Prostate gland (tissue), 2 donors: ENCODE data around the gene LY6G5C. TPM values are rescaled to one million over a fixed set of nuclear protein-coding genes. Genes with fewer than 3 reads are reported as not detected.

Source experiments
- DNase-seq: peaks from one replicate; pipeline ENCODE4 v3.0.0-alpha.2; 2019; ENCODE audit warnings: low spot score
- H3K27ac ChIP-seq, 2 donors: fragments of 200-600 bp; sonication (generic); 2 replicates each; pipeline ENCODE4 v1.5.1; 2017 to 2019
- H3K27me3 ChIP-seq: fragments of 200-600 bp; sonication (generic); replicated peaks from 2 replicates; pipeline ENCODE4 v1.5.1; 2019; ENCODE audit not compliant: insufficient read depth
- H3K36me3 ChIP-seq, 2 donors: fragments of 200-600 bp; sonication (generic); 1 replicate in 1 of 2; 2 replicates in 1 of 2; pipeline versions ENCODE4 v1.5.1 to v1.8.1; 2017 to 2019
- H3K4me1 ChIP-seq: fragments of 200-600 bp; sonication (generic); replicated peaks from 2 replicates; pipeline ENCODE4 v1.5.1; 2019
- H3K4me3 ChIP-seq, 2 donors: fragments of 200-600 bp; sonication (generic); 2 replicates each; pipeline ENCODE4 v1.5.1; 2017 to 2019
- H3K9me3 ChIP-seq: fragments of 200-600 bp; sonication (generic); 2 replicates; pipeline ENCODE4 v1.5.1; 2017
- POLR2A ChIP-seq: fragments of 450-650 bp; IDR thresholded peaks from one replicate; pipeline ENCODE4 v1.6.1; 2016; ENCODE audit warnings: antibody characterized with exemption, mild to moderate bottlenecking
- POLR2AphosphoS5 ChIP-seq: sonication (generic); formaldehyde crosslinking; IDR thresholded peaks from one replicate; pipeline ENCODE4 v1.6.1; 2017; ENCODE audit warnings: antibody characterized with exemption
- WGBS: methylation state at CpG from one replicate; pipeline ENCODE4 v1.1.5; 2018; 5-methylcytosine and 5-hydroxymethylcytosine counted together
- intact Hi-C: fragments of 100-400 bp; cut with DNase I; formaldehyde crosslinking; loops from one replicate; pipeline ENCODE4 v1.14.2; 2022
- microRNA-seq: library from miRNA; unstranded; fragments of <30 nt; microRNA quantifications from one replicate; pipeline ENCODE4, GENCODE V29; 2016
- small RNA-seq, 2 donors: library from RNA; depleted of rRNA; stranded (forward); fragments of <200 nt; gene quantifications; one replicate each; pipeline ENCODE3, GENCODE V24; 2016
- total RNA-seq, 2 donors: library from RNA; depleted of rRNA; stranded (reverse); fragments of >200 nt; gene quantifications; one replicate each; pipeline ENCODE4 v1.1.0, GENCODE V29; 2016
- TF ChIP-seq, protein P1 (sequence below), 4 experiments: fragments of 200-600 bp in 2 of 4; fragments of 450-650 bp in 2 of 4; sonication (generic) in 2 of 4; IDR thresholded peaks; 1 replicate in 3 of 4; 2 replicates in 1 of 4; pipeline ENCODE4 v1.5.1; 2016 to 2019; ENCODE audit warnings: antibody characterized with exemption in 4 of 4, mild to moderate bottlenecking in 2 of 4, moderate library complexity in 2 of 4

LY6G5C gene
- total RNA-seq, 2 donors from 2014 or later: 1.6 to 2.6 TPM

DNA sequence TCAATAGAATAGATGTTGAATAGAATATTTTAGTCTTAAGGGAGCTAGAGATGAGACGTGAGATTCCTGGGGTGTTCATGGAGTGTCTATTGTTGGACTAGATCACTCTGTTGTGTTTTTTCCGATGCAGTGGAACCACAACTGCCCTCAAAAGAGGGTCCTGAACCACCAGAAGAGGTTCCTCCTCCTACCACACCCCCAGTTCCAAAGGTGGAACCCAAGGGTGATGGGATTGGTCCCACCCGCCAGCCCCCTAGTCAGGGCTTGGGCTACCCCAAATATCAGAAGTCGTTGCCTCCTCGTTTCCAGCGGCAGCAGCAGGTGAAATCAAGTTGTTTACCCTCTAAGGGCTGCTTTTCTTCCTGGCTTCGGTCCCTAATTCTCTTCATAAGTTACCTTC lies 51.9 kb downstream of the LY6G5C start:
- no peaks in the 10 kb centered on the region for H3K9me3 ChIP-seq
- H3K27me3 ChIP-seq: no peaks in the 10 kb centered on the region
- TF ChIP-seq POLR2AphosphoS5 (no peak), POLR2A (no peak)
- TF ChIP-seq, protein P1, sequence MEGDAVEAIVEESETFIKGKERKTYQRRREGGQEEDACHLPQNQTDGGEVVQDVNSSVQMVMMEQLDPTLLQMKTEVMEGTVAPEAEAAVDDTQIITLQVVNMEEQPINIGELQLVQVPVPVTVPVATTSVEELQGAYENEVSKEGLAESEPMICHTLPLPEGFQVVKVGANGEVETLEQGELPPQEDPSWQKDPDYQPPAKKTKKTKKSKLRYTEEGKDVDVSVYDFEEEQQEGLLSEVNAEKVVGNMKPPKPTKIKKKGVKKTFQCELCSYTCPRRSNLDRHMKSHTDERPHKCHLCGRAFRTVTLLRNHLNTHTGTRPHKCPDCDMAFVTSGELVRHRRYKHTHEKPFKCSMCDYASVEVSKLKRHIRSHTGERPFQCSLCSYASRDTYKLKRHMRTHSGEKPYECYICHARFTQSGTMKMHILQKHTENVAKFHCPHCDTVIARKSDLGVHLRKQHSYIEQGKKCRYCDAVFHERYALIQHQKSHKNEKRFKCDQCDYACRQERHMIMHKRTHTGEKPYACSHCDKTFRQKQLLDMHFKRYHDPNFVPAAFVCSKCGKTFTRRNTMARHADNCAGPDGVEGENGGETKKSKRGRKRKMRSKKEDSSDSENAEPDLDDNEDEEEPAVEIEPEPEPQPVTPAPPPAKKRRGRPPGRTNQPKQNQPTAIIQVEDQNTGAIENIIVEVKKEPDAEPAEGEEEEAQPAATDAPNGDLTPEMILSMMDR (IDR thresholded peaks at IDR 0.05): no peak
- intact Hi-C loops: no loop called here
- no peak for DNase-seq
- no peak overlapping the region for H3K27ac ChIP-seq
- no peaks in the 10 kb centered on the region for H3K4me1 ChIP-seq
- 83% methylated on average over 7 of the region's 7 CpGs for WGBS
- peaks cover 60 to 66% of the 10 kb centered on the region in 2 donors for H3K36me3 ChIP-seq
- no peak overlapping the region for H3K4me3 ChIP-seq

- no peak overlapping the region for H3K4me3 ChIP-seq
- no peaks in the 10 kb centered on the region for H3K27me3 ChIP-seq
- H3K9me3 ChIP-seq: no peaks in the 10 kb centered on the region
- 92% methylated on average over 19 of the region's 19 CpGs for WGBS
- intact Hi-C loops: no loop called here
- H3K27ac ChIP-seq: no peak overlapping the region
- no peaks in the 10 kb centered on the region for H3K4me1 ChIP-seq
- no peak for DNase-seq
- H3K36me3 ChIP-seq: peaks cover 60 to 61% of the 10 kb centered on the region in 2 donors
- TF ChIP-seq POLR2AphosphoS5: no peak
- TF ChIP-seq POLR2A: no peak
- TF ChIP-seq, protein P1 (IDR thresholded peaks at IDR 0.05): no peak
These were observed 53.1 kb downstream of the LY6G5C start for GRCh38 chr6:31627690-31628287.

GRCh38 chr6:31626952-31627351 lies 53.9 kb downstream of the LY6G5C start:
- TF ChIP-seq POLR2A: no peak
- TF ChIP-seq POLR2AphosphoS5: no peak
- 86% methylated on average over 7 of the region's 10 CpGs for WGBS
- no peaks in the 10 kb centered on the region for H3K27me3 ChIP-seq
- H3K9me3 ChIP-seq: no peaks in the 10 kb centered on the region
- intact Hi-C loops: no loop called here
- no peak overlapping the region for H3K4me3 ChIP-seq
- H3K4me1 ChIP-seq: no peaks in the 10 kb centered on the region
- no peak for DNase-seq
- peaks cover 60 to 61% of the 10 kb centered on the region in 2 donors for H3K36me3 ChIP-seq
- H3K27ac ChIP-seq: no peak overlapping the region

Small RNAs within 50 kb of the gene (microRNA-seq; reads per million reads assigned to microRNA genes)
- gene MIR4646 (0.92 reads per million, percentile 7 among the genes with 10 or more reads in this experiment), gene MIR6832 (0.25 reads per million)

Small RNAs within 50 kb of the gene (small RNA-seq; reads per million reads assigned to genes)
- gene LY6G6D (0 reads per million in 2 donors), gene MIR4646 (0 reads per million in 2 donors), gene MIR6832 (0 to 0.10 reads per million in 2 donors), gene RF00019 (0 reads per million in 2 donors)

Other genes with a start within 250 kb of the LY6G5C start
- 1 to 10 TPM; 1.3 to 5.5 TPM for gene MICB, start 182.9 kb downstream of the LY6G5C start, total RNA-seq
- gene MCCD1, start 152.1 kb downstream of the LY6G5C start, total RNA-seq: not detected
- gene DDX39B, start 139.1 kb downstream of the LY6G5C start, total RNA-seq: 100 to 1,000 TPM; 227 to 390 TPM
- gene ATP6V1G2, start 134.5 kb downstream of the LY6G5C start, total RNA-seq: under 1 TPM; 0.36 to 0.74 TPM
- gene NFKBIL1, start 133.5 kb downstream of the LY6G5C start, total RNA-seq: 10 to 100 TPM; 38.0 to 48.7 TPM
- gene LTA, start 108.8 kb downstream of the LY6G5C start, total RNA-seq: 1 to 10 TPM in 1 of 2 donors, not detected in 1; 1.2 TPM
- gene TNF, start 105.5 kb downstream of the LY6G5C start, total RNA-seq: under 1 TPM in 1 of 2 donors, not detected in 1; 0.23 TPM
- gene LTB, start 98.6 kb downstream of the LY6G5C start, total RNA-seq: under 1 TPM in 1 of 2 donors, not detected in 1; 0.97 TPM
- 1 to 10 TPM in 1 of 2 donors, not detected in 1; 3.1 TPM for gene LST1, start 94.8 kb downstream of the LY6G5C start, total RNA-seq
- not detected for gene NCR3, start 88.1 kb downstream of the LY6G5C start, total RNA-seq
- gene AIF1, start 65.8 kb downstream of the LY6G5C start, total RNA-seq: 10 to 100 TPM; 11.1 to 14.6 TPM
- gene PRRC2A, start 60.4 kb downstream of the LY6G5C start, total RNA-seq: 100 to 1,000 TPM; 129 to 247 TPM
- gene BAG6, start 28.4 kb downstream of the LY6G5C start, total RNA-seq: 100 to 1,000 TPM; 261 to 537 TPM
- gene APOM, start 25.2 kb downstream of the LY6G5C start, total RNA-seq: 1 to 10 TPM; 1.6 to 6.8 TPM
- gene C6orf47, start 20.3 kb downstream of the LY6G5C start, total RNA-seq: 10 to 100 TPM; 25.5 to 30.1 TPM
- gene GPANK1, start 16.1 kb downstream of the LY6G5C start, total RNA-seq: 10 to 100 TPM; 19.7 to 28.1 TPM
- 100 to 1,000 TPM; 214 to 285 TPM for gene CSNK2B, start 15.0 kb downstream of the LY6G5C start, total RNA-seq
- 10 to 100 TPM in 1 of 2 donors, 1 to 10 TPM in 1; 1.8 to 13.0 TPM for gene LY6G5B, start 11.1 kb downstream of the LY6G5C start, total RNA-seq
- gene ABHD16A, start 22.3 kb upstream of the LY6G5C start, total RNA-seq: 10 to 100 TPM; 78.1 to 83.6 TPM
- 1 to 10 TPM in 1 of 2 donors, not detected in 1; 3.7 TPM for gene LY6G6F, start 25.8 kb upstream of the LY6G5C start, total RNA-seq
- gene LY6G6D, start 34.3 kb upstream of the LY6G5C start, total RNA-seq: not detected
- gene LY6G6C, start 40.7 kb upstream of the LY6G5C start, total RNA-seq: not detected
- under 1 TPM in 1 of 2 donors, not detected in 1; 0.74 TPM for gene MPIG6B, start 42.3 kb upstream of the LY6G5C start, total RNA-seq
- 10 to 100 TPM; 73.3 to 83.7 TPM for gene DDAH2, start 48.2 kb upstream of the LY6G5C start, total RNA-seq
- gene CLIC1, start 55.5 kb upstream of the LY6G5C start, total RNA-seq: 100 to 1,000 TPM; 224 to 331 TPM
- 10 to 100 TPM; 10.5 to 72.4 TPM for gene MSH5, start 58.9 kb upstream of the LY6G5C start, total RNA-seq
- gene SAPCD1, start 81.6 kb upstream of the LY6G5C start, total RNA-seq: 10 to 100 TPM in 1 of 2 donors, 1 to 10 TPM in 1; 1.9 to 15.7 TPM
- gene VWA7, start 96.3 kb upstream of the LY6G5C start, total RNA-seq: 10 to 100 TPM in 1 of 2 donors, 1 to 10 TPM in 1; 2.7 to 13.0 TPM
- gene VARS1, start 114.7 kb upstream of the LY6G5C start, total RNA-seq: 10 to 100 TPM; 38.5 to 49.9 TPM
- gene LSM2, start 125.9 kb upstream of the LY6G5C start, total RNA-seq: 10 to 100 TPM; 51.9 to 52.5 TPM
- gene HSPA1L, start 134.2 kb upstream of the LY6G5C start, total RNA-seq: 1 to 10 TPM; 1.5 to 8.5 TPM
- gene HSPA1A, start 134.5 kb upstream of the LY6G5C start, total RNA-seq: 100 to 1,000 TPM; 230 to 440 TPM
- 100 to 1,000 TPM; 331 to 360 TPM for gene HSPA1B, start 146.7 kb upstream of the LY6G5C start, total RNA-seq
- 100 to 1,000 TPM in 1 of 2 donors, 10 to 100 TPM in 1; 88.4 to 117 TPM for gene NEU1, start 181.8 kb upstream of the LY6G5C start, total RNA-seq
- 100 to 1,000 TPM; 125 to 332 TPM for gene SLC44A4, start 197.9 kb upstream of the LY6G5C start, total RNA-seq
- gene EHMT2, start 216.6 kb upstream of the LY6G5C start, total RNA-seq: 10 to 100 TPM; 53.6 to 92.8 TPM
- gene ZBTB12, start 221.0 kb upstream of the LY6G5C start, total RNA-seq: 1 to 10 TPM; 3.8 to 4.1 TPM
- 10 to 100 TPM in 1 of 2 donors, 1 to 10 TPM in 1; 7.9 to 16.0 TPM for gene C2, start 246.7 kb upstream of the LY6G5C start, total RNA-seq